ENCODE measurements around the gene SLC35E1. TPM values are rescaled to one million over a fixed set of nuclear protein-coding genes. Genes with fewer than 3 reads are reported as not detected.

Gene SLC35E1
- total RNA-seq, 1 experiment from 2014 or later = 35.8 TPM

DNA sequence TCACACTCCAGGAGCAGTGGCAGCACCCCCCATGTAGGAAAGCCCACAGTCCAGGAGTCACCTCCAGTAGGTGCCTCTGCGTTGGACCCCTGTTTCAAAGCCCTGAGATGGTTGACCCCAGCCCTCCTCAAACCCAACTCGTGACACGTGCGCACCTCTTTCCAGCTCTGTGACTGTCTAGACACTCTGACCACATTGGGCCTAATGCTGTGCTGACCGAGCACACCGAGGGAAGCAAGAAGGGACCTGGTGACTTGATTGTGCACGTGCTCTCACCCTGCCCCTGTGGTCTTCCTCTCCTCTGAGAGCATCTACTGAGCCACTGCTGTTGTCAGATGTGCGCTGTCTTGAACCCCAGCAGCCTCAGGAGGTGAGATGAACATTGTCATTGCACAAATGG is 22.9 kb upstream of the SLC35E1 start:
- H2BK5ac ChIP-seq (ENCODE audit: insufficient read length, low read length) = no peak overlapping the region
- H4K8ac ChIP-seq (replicated peaks; ENCODE audit: insufficient read length, low read depth, low read length) = no peak overlapping the region
- H2BK120ac ChIP-seq (ENCODE audit: low read depth, low read length, poor library complexity, severe bottlenecking) = no peak overlapping the region
- no peaks in the 10 kb centered on the region for H3K9me3 ChIP-seq (ENCODE audit: control insufficient read depth, low read depth, low read length)
- H4K5ac ChIP-seq (ENCODE audit: insufficient read length, low read depth, low read length) = no peak overlapping the region
- TF ChIP-seq, protein P1, sequence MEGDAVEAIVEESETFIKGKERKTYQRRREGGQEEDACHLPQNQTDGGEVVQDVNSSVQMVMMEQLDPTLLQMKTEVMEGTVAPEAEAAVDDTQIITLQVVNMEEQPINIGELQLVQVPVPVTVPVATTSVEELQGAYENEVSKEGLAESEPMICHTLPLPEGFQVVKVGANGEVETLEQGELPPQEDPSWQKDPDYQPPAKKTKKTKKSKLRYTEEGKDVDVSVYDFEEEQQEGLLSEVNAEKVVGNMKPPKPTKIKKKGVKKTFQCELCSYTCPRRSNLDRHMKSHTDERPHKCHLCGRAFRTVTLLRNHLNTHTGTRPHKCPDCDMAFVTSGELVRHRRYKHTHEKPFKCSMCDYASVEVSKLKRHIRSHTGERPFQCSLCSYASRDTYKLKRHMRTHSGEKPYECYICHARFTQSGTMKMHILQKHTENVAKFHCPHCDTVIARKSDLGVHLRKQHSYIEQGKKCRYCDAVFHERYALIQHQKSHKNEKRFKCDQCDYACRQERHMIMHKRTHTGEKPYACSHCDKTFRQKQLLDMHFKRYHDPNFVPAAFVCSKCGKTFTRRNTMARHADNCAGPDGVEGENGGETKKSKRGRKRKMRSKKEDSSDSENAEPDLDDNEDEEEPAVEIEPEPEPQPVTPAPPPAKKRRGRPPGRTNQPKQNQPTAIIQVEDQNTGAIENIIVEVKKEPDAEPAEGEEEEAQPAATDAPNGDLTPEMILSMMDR (conservative IDR thresholded peaks at IDR 0.05) = no peak
- H3K79me2 ChIP-seq (ENCODE audit: insufficient read depth, low read length) = peaks cover 28% of the 10 kb centered on the region; the same call in 1 of the 2 replicates
- peak overlapping the region in 2 of 3 experiments; percentile 57 to 85; a peak in 3 of 7 replicates for H3K27ac Mint-ChIP-seq
- H3K23ac ChIP-seq (ENCODE audit: insufficient read length, low read depth, low read length) = no peak overlapping the region
- H2BK15ac ChIP-seq (ENCODE audit: low read depth, low read length) = no peak overlapping the region
- H2AFZ ChIP-seq (ENCODE audit: low read length) = no peak overlapping the region
- no peak overlapping the region for H3T11ph ChIP-seq (ENCODE audit: low read length)
- no peak overlapping the region for H3K4me3 Mint-ChIP-seq
- H2AK5ac ChIP-seq (ENCODE audit: insufficient read length, low read length) = no peak overlapping the region
- no peak overlapping the region for H3K4ac ChIP-seq (ENCODE audit: low read depth, low read length)
- H3K14ac ChIP-seq (ENCODE audit: insufficient read depth, low read length) = no peak overlapping the region
- no peak overlapping the region for H3K56ac ChIP-seq (ENCODE audit: insufficient read length, low read depth, low read length)
- no peak for DNase-seq
- no peak overlapping the region for H4K91ac ChIP-seq (ENCODE audit: insufficient read length, low read depth, low read length)
- H2BK12ac ChIP-seq (ENCODE audit: insufficient read length, low read depth, low read length) = no peak overlapping the region
- H3K36me3 Mint-ChIP-seq (ENCODE audit: insufficient read depth in 1 of 3, low read depth in 3 of 3) = peaks cover 0 to 4% (median 0%) of the 10 kb centered on the region in 3 experiments; a peak in 2 of 7 replicates
- peaks cover 12% of the 10 kb centered on the region for H3K79me1 ChIP-seq (ENCODE audit: insufficient read depth, low read depth, low read length, poor library complexity, severe bottlenecking)
- H3K4me1 Mint-ChIP-seq = peaks cover 18 to 20% of the 10 kb centered on the region in 2 experiments
- H3K27me3 Mint-ChIP-seq (ENCODE audit: low read depth) = no peaks in the 10 kb centered on the region
- H3K18ac ChIP-seq (ENCODE audit: insufficient read length, low read depth, low read length) = no peak overlapping the region
- no peak overlapping the region for H3K27ac ChIP-seq (ENCODE audit: insufficient read length, low read depth, low read length)
- peaks cover 4% of the 10 kb centered on the region for H4K20me1 ChIP-seq (ENCODE audit: control insufficient read depth, insufficient read depth, insufficient read length)
- H3K4me1 ChIP-seq (ENCODE audit: insufficient read depth, low read length) = peaks cover 7% of the 10 kb centered on the region; the same call in 1 of the 2 replicates
- H3K4me2 ChIP-seq (ENCODE audit: insufficient read depth, insufficient read length, low read length) = no peak overlapping the region
- H3K27me3 ChIP-seq (ENCODE audit: insufficient read depth, low read length) = no peaks in the 10 kb centered on the region
- no CpG with 5 or more reads among the region's 8 CpGs for WGBS (ENCODE audit: extremely low coverage, insufficient read length, low lambda C conversion rate)
- H3K9ac ChIP-seq (ENCODE audit: extremely low read depth, insufficient read length, low read length) = no peak overlapping the region
- no peak overlapping the region for H2BK20ac ChIP-seq (ENCODE audit: low read depth, low read length, poor library complexity, severe bottlenecking)
- no peaks in the 10 kb centered on the region for H3K9me3 Mint-ChIP-seq
- H3K23me2 ChIP-seq (ENCODE audit: insufficient read length, low read depth, low read length, poor library complexity, severe bottlenecking) = no peaks in the 10 kb centered on the region
